Pancreas (tissue), 10 donors: ENCODE measurements around the gene IGSF5. TPM values are rescaled to one million over a fixed set of nuclear protein-coding genes. Genes with fewer than 3 reads are reported as not detected.

Experiments used
- ATAC-seq, 4 donors: fragments of 200-7000 bp; cut with Tn5 transposase; one replicate each; pipeline versions ENCODE4 v1.8.0 to v1.9.1; 2020; ENCODE audit warnings: mild to moderate bottlenecking in 4 of 4, moderate library complexity in 4 of 4
- DNase-seq, 6 donors: peaks; one replicate each; pipeline ENCODE4 v3.0.0-alpha.2; 2020
- FAIRE-seq: peaks from 2 replicates; lab custom pipeline; 2012; peaks lifted over from hg19 to GRCh38; lab: Jason Lieb, UNC
- H3K27ac ChIP-seq, 4 donors: fragments of 200-600 bp; sonication (generic); 1 replicate in 3 of 4; 2 replicates in 1 of 4; pipeline versions ENCODE4 v1.5.0 to v1.8.0; 2020
- H3K27me3 ChIP-seq, 4 donors: fragments of 200-600 bp; one replicate each; pipeline ENCODE4 v1.8.0; 2021
- H3K36me3 ChIP-seq, 3 donors: fragments of 200-600 bp; sonication (generic) in 1 of 3; one replicate each; pipeline versions ENCODE4 v1.5.0 to v1.8.0; 2020 to 2021
- H3K4me1 ChIP-seq, 3 donors: fragments of 200-600 bp; one replicate each; pipeline ENCODE4 v1.8.0; 2021
- H3K4me3 ChIP-seq, 4 donors: fragments of 200-600 bp; sonication (generic) in 2 of 4; one replicate each; pipeline versions ENCODE4 v1.5.0 to v1.8.0; 2020 to 2021
- H3K9me3 ChIP-seq, 4 donors: fragments of 200-600 bp; one replicate each; pipeline ENCODE4 v1.8.0; 2021
- CTCF ChIP-seq, 4 donors: fragments of 200-600 bp; sonication (generic) in 3 of 4; IDR thresholded peaks; one replicate each; pipeline versions ENCODE4 v1.5.0 to v1.8.0; 2021; ENCODE audit warnings: antibody characterized with exemption in 4 of 4
- WGBS, 2 donors: extraction: QIAGEN DNeasy Blood & Tissue Kit; methylation state at CpG; one replicate each; pipeline ENCODE4 v1.1.7; 2013; 5-methylcytosine and 5-hydroxymethylcytosine counted together
- intact Hi-C, 3 donors: fragments of 100-400 bp; cut with DNase I; formaldehyde crosslinking; loops; one replicate each; pipeline versions ENCODE4 v1.11.1 to v1.14.2; 2022
- polyA plus RNA-seq, 2 donors: library from polyadenylated mRNA; stranded (reverse); fragments of 200-250 nt; gene quantifications; one replicate each; pipeline ENCODE4 v1.2.3, GENCODE V29; 2013
- total RNA-seq, 6 donors: library from RNA; stranded (reverse); fragmentation: NEBNext Ultra II Directional in 4 of 6; extraction: Animal tissue kit (Norgen Biotek cat#: 25700) in 4 of 6; gene quantifications; one replicate each; pipeline versions ENCODE4 v1.2.1 to v1.2.4, GENCODE V29; 2021 to 2023
- donor health status: healthy with polysubstance abuse.
- donor health status: DM: no; HTN: no; CAD: no; lungs with moderate emphysema.
- donor health status: DM: no; HTN: no; CAD: no.
- donor health status: control.
- donor health status: control.
- donor health status: Bipolar disorder and iron deficiency.
- donor health status: DM: yes; HTN: yes; CAD: no.
- donor health status: DM: no; HTN: no; CAD: no.
- donor health status: DM: no; HTN: no; CAD: no.
- donor health status: DM: yes; HTN: yes; CAD: no.

Gene IGSF5
- total and polyA plus RNA-seq, 8 donors = 0.57 to 4.7 (median 1.3) TPM

GRCh38 chr21:39750670-39751069, 5.7 kb downstream of the IGSF5 start:
- no peaks in the 10 kb centered on the region for H3K27me3 ChIP-seq
- intact Hi-C loops = no loop called here
- H3K4me3 ChIP-seq = no peak overlapping the region
- DNase-seq = no peak
- no peaks in the 10 kb centered on the region for H3K9me3 ChIP-seq
- no peak for TF ChIP-seq CTCF (IDR thresholded peaks at IDR 0.05)
- ATAC-seq = no peak
- no peak overlapping the region for H3K27ac ChIP-seq
- H3K36me3 ChIP-seq = no peaks in the 10 kb centered on the region
- no peaks in the 10 kb centered on the region for H3K4me1 ChIP-seq
- no peak for FAIRE-seq
- 66 to 68% methylated on average over 8 of the region's 8 CpGs for WGBS, 2 donors

- no peak overlapping the region for H3K27ac ChIP-seq
- intact Hi-C loops = no loop called here
- DNase-seq (no peak), FAIRE-seq (no peak), ATAC-seq (no peak)
- H3K4me1 ChIP-seq = no peaks in the 10 kb centered on the region
- H3K27me3 ChIP-seq = no peaks in the 10 kb centered on the region
- no peak for TF ChIP-seq CTCF (IDR thresholded peaks at IDR 0.05)
- no peaks in the 10 kb centered on the region for H3K9me3 ChIP-seq
- no peaks in the 10 kb centered on the region for H3K36me3 ChIP-seq
- no peak overlapping the region for H3K4me3 ChIP-seq
- 45 to 68% methylated on average over 3 of the region's 3 CpGs for WGBS, 2 donors
These were observed 9.8 kb downstream of the IGSF5 start for GRCh38 chr21:39754811-39755210.

- no peak for TF ChIP-seq CTCF (IDR thresholded peaks at IDR 0.05)
- intact Hi-C loops = no loop called here
- WGBS, 2 donors = 65 to 71% methylated on average over 8 of the region's 8 CpGs
- Histone ChIP-seq H3K27me3 (no peaks in the 10 kb centered on the region), H3K36me3 (no peaks in the 10 kb centered on the region), H3K4me3 (no peak overlapping the region), H3K4me1 (no peaks in the 10 kb centered on the region), H3K9me3 (no peaks in the 10 kb centered on the region), H3K27ac (no peak overlapping the region)
- ATAC-seq = no peak
- FAIRE-seq = no peak
- no peak for DNase-seq
These were observed 11.3 kb downstream of the IGSF5 start for GRCh38 chr21:39756285-39756684.

- Histone ChIP-seq H3K27me3 (no peaks in the 10 kb centered on the region), H3K4me3 (no peak overlapping the region), H3K4me1 (no peaks in the 10 kb centered on the region), H3K36me3 (no peaks in the 10 kb centered on the region), H3K9me3 (no peaks in the 10 kb centered on the region), H3K27ac (no peak overlapping the region)
- FAIRE-seq (no peak), DNase-seq (no peak), ATAC-seq (no peak)
- 53 to 56% methylated on average over 12 of the region's 12 CpGs for WGBS, 2 donors
- TF ChIP-seq CTCF (IDR thresholded peaks at IDR 0.05) = no peak
- intact Hi-C loops = no loop called here
These were observed 18.4 kb downstream of the IGSF5 start for GRCh38 chr21:39763272-39763970.

- no peak for ATAC-seq
These were observed 29.2 kb downstream of the IGSF5 start for GRCh38 chr21:39774227-39774626.

More at GRCh38 chr21:39774227-39774626, 29.2 kb downstream of the IGSF5 start:
- Histone ChIP-seq H3K27me3 (no peaks in the 10 kb centered on the region), H3K4me3 (no peak overlapping the region), H3K9me3 (no peaks in the 10 kb centered on the region), H3K27ac (no peak overlapping the region), H3K36me3 (no peaks in the 10 kb centered on the region), H3K4me1 (no peaks in the 10 kb centered on the region)
- FAIRE-seq (no peak), DNase-seq (no peak)
- 70 to 75% methylated on average over 6 of the region's 6 CpGs for WGBS, 2 donors
- TF ChIP-seq CTCF (IDR thresholded peaks at IDR 0.05) = no peak
- intact Hi-C loops = no loop called here
